C4-2B (cell line): ENCODE data around the gene ADAMTS9.

Experiments
- H3K27ac ChIP-seq: fragments of 450-650 bp; 2 replicates; pipeline ENCODE4 v1.5.1; 2017
- ZFX ChIP-seq: fragments of 450-650 bp; IDR thresholded peaks from 2 replicates; pipeline ENCODE4 v1.6.1; 2017
- TF ChIP-seq, protein P1 (sequence below): fragments of 450-650 bp; conservative IDR thresholded peaks from 2 replicates; pipeline ENCODE4 v1.5.1; 2017; ENCODE audit warnings: mild to moderate bottlenecking

ADAMTS9 gene

DNA sequence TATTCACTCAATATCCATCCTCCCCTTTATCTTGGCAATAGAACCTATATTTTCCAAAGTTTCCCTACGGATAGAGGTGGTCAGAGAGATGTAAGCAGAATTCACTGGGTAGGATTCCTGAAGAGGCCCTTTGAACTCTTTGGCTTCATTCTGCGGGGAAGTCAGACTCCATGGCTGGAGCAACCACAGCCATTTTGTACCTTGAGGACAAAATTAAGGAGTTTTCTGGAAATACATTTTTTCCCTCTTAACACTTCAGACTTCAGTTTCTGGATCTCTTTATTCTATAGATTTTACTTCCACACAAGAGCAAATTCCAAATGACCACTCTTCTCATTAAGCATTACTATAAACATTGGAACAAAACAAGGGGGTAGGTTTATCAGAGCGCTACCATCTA lies 43.3 kb downstream of the ADAMTS9 start:
- no peak overlapping the region for H3K27ac ChIP-seq
- no peak for TF ChIP-seq ZFX
- TF ChIP-seq, protein P1, sequence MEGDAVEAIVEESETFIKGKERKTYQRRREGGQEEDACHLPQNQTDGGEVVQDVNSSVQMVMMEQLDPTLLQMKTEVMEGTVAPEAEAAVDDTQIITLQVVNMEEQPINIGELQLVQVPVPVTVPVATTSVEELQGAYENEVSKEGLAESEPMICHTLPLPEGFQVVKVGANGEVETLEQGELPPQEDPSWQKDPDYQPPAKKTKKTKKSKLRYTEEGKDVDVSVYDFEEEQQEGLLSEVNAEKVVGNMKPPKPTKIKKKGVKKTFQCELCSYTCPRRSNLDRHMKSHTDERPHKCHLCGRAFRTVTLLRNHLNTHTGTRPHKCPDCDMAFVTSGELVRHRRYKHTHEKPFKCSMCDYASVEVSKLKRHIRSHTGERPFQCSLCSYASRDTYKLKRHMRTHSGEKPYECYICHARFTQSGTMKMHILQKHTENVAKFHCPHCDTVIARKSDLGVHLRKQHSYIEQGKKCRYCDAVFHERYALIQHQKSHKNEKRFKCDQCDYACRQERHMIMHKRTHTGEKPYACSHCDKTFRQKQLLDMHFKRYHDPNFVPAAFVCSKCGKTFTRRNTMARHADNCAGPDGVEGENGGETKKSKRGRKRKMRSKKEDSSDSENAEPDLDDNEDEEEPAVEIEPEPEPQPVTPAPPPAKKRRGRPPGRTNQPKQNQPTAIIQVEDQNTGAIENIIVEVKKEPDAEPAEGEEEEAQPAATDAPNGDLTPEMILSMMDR, result no peak

DNA sequence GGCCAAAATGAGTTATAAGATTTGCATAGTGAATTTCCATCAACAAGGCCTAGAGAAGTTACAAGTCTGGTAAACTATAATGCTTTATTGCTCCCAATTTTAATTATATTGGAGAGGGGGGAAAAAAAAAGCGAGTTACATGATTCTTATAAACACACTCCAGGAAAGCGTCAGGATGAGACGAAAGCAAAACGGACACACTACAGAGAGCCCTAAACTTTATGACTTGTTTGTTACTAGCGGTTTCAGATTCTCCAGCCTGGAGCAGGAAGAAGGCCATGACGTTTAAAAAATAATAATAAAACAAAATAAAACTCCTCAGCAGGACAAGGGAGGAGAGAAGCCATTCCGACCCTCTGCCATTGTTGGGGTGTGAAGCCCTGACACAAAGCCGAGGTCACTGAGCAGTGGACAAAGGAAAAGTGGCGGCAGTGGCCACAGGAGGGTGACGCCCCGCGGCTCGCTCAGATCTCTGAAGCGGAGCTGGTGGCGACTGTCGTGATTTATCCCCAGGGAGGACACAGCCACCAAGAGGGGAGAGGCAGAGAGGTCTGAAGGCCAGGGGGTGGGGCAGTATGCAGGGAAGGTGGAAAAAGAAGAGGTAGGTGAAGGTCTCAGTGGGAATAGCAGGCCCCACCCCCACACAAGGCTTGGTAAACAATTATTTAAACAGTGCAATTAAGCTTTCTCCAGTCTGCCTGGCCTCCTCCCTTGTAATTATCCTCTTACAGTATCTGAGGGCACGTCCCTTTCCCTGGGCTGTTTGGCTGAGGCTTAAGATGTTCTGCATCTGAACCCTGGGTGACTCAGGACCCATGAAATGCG lies 45.3 kb downstream of the ADAMTS9 start:
- TF ChIP-seq, protein P1, result no peak
- TF ChIP-seq ZFX, result no peak
- H3K27ac ChIP-seq, result no peak overlapping the region

DNA sequence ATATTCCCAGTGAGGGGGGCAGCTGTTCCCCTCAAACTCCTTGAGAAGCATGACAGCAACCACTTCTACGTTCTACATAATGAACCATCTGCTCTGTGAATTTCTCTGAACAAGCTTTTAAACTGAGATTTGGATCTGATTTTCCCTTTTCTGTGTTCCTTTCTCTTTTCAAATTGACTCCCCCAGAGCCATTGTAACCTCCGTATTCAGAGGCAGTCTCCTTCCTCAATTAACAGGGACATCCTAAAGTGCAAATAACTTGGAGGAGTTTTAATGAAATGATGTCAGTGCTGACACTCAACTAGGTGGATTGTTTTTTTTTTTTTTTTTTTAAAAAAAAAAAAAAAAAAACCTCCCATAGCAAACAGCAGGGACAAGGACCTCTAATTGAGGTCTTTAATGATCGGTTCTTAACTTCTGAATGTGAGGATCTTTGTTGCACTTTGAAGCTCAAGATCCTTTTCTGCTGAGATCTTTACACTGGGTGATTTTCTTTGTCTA lies 48.8 kb downstream of the ADAMTS9 start:
- TF ChIP-seq, protein P1, result no peak
- TF ChIP-seq ZFX, result no peak
- no peak overlapping the region for H3K27ac ChIP-seq

DNA sequence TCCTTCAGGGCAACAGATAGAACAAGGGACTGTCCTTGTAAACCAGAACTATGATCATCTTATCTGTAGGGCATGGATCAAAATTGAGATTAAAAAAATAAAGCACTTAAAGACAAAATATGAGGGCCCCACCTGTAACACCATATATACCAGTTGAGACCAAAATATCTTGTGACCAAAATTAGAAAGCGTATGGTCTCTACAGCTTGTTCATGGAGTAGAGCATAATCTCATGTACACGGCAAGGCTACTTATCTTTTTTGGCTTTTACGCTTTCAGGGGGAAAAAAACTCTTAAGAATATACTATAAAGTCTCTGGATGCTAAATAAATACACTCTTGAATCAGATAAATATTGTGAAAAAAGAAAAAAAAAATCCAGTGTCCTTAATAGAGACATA lies 49.3 kb downstream of the ADAMTS9 start:
- no peak overlapping the region for H3K27ac ChIP-seq
- no peak for TF ChIP-seq ZFX
- TF ChIP-seq, protein P1, result no peak

DNA sequence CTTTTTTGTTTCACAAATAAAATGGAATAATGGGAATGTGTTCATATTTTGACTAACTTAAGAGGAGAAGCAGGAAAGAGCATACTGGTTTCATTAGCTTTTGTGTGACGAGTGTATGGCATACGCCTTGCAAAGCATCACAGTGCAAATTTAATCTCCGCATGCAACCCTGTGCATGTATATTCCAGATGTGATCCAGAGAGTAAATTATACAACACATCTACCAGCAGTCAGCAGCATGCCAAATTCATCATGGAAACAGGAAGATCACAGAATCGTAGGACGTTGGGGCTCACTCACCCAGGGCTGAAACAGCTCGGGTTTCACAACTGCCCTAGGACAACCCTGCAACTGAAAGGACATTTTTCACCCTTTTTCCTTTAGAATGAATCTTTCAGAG lies 53.4 kb downstream of the ADAMTS9 start:
- H3K27ac ChIP-seq, result no peak overlapping the region
- TF ChIP-seq, protein P1, result no peak
- TF ChIP-seq ZFX, result no peak

DNA sequence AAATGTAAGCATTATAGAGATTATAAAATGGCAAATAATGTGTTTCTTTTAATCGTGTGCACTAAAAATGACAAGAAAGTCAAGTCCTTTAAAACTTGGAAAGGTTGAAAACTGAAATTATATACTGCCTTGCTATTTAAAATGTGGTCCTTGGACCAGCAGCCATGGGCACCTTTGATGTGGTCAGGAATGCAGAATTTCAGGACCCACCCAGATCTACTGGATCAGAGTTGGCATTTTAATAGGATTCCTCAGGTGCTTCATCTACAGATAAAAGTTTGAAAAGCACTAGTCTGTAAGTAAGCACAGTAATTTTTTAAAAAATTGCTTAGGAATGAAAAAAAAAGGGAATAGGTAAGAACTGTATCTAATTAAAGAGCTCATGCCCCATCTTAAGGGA lies 55.8 kb downstream of the ADAMTS9 start:
- no peak overlapping the region for H3K27ac ChIP-seq
- TF ChIP-seq ZFX, result no peak
- TF ChIP-seq, protein P1, result no peak

DNA sequence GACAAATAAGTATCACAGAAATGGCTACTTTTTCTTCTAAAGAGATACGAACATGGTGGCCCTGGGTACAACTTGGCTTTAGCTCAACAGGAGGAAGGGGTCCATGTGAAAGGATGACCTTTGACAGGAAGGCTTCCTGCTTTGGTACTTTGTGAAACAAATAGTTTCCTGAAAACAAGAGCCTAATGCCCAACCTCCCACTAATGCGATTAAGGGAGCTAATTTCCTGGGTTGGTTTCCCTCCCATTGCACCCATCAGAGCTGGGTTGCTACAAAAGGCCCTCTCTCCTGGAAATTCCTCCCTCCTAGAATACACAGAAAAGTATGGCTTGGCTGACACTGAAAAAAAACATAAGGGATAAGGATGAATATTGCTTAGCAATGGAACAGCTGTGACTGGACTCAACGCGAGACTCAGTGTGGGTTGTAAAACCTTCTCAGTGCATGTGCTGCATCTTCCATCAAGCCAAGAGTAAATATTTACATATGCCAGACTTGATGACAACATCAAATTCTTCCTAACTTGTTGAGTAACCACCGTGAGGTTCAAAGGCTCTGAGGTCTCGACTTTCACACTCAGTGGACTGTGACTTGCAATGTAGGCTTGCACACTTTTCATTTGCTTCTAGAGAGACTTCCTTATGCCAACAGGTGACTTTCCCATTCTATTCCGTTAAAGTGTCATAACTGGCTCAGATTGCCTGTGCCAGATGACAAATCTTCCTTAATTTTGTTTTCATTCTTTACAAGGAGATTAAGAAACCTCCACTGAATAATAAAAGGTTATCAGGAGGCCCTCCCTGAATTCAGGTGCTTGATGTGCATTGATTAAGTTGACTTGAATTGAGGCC lies 60.1 kb downstream of the ADAMTS9 start:
- H3K27ac ChIP-seq, result no peak overlapping the region
- TF ChIP-seq, protein P1, result no peak
- no peak for TF ChIP-seq ZFX
